ENCODE data around the gene NCOR2. TPM values are rescaled to one million over a fixed set of nuclear protein-coding genes. Genes with fewer than 3 reads are reported as not detected.
A peak's percentile ranks its signal among the peaks of the same experiment; 100 is the strongest.
"Not testable (repeated sequence)": the region's sequence is repeated elsewhere in the genome, so short reads cannot be mapped to it uniquely, and the experiment has no call there.

The NCOR2 gene
- total and polyA plus RNA-seq, 8 donors: 49.6 to 148 (median 98.6) TPM

- DNase-seq (peak in 1 of 6 donors; percentile 6), ATAC-seq (no peak), FAIRE-seq (no peak)
- Histone ChIP-seq H3K4me3 (no peak overlapping the region), H3K36me3 (no peaks in the 10 kb centered on the region), H3K4me1 (peaks cover 0 to 2% (median 0%) of the 10 kb centered on the region in 3 donors), H3K27me3 (no peaks in the 10 kb centered on the region), H3K27ac (no peak overlapping the region), H3K9me3 (no peaks in the 10 kb centered on the region)
- TF ChIP-seq CTCF (IDR thresholded peaks at IDR 0.05): no peak
- 89 to 92% methylated on average over 4 of the region's 4 CpGs for WGBS, 2 donors
- intact Hi-C loops (cut with DNase I): no loop called here
These were observed 20.7 kb upstream of the NCOR2 start for GRCh38 chr12:124588018-124588634.

- Histone ChIP-seq H3K36me3 (no peaks in the 10 kb centered on the region), H3K27ac (no peak overlapping the region), H3K27me3 (no peaks in the 10 kb centered on the region), H3K4me1 (peaks cover 0 to 2% (median 0%) of the 10 kb centered on the region in 3 donors), H3K4me3 (no peak overlapping the region), H3K9me3 (no peaks in the 10 kb centered on the region)
- ATAC-seq (peak; percentile 31 to 86 (median 78)), FAIRE-seq (no peak), DNase-seq (peak in 1 of 6 donors; percentile 2)
- 20 to 25% methylated on average over 11 of the region's 11 CpGs for WGBS, 2 donors
- no peak for TF ChIP-seq CTCF (IDR thresholded peaks at IDR 0.05)
- intact Hi-C loops (cut with DNase I): no loop called here
These were observed 19.3 kb upstream of the NCOR2 start for GRCh38 chr12:124586756-124587155.

- H3K9me3 ChIP-seq; H3K27me3 ChIP-seq; H3K4me1 ChIP-seq; H3K27ac ChIP-seq; DNase-seq; H3K36me3 ChIP-seq; intact Hi-C loops (cut with DNase I); H3K4me3 ChIP-seq; FAIRE-seq; ATAC-seq: not testable (repeated sequence)
- 85 to 99% methylated on average over 7 of the region's 7 CpGs for WGBS, 2 donors
These were observed 17.1 kb upstream of the NCOR2 start for GRCh38 chr12:124584494-124584893.

- ATAC-seq (no peak), DNase-seq (no peak), FAIRE-seq (no peak)
- 91 to 96% methylated on average over 10 of the region's 10 CpGs for WGBS, 2 donors
- TF ChIP-seq CTCF (IDR thresholded peaks at IDR 0.05): no peak
- intact Hi-C loops (cut with DNase I): no loop called here
- Histone ChIP-seq H3K27ac (no peak overlapping the region), H3K36me3 (no peaks in the 10 kb centered on the region), H3K4me1 (peaks cover 0 to 2% (median 0%) of the 10 kb centered on the region in 3 donors), H3K27me3 (no peaks in the 10 kb centered on the region), H3K9me3 (no peaks in the 10 kb centered on the region), H3K4me3 (no peak overlapping the region)
These were observed 16.4 kb upstream of the NCOR2 start for GRCh38 chr12:124583854-124584253.

- peak in 1 of 4 donors; percentile 73 for ATAC-seq
- WGBS, 2 donors: 72 to 75% methylated on average over 5 of the region's 5 CpGs
- FAIRE-seq: no peak
These were observed 14.7 kb upstream of the NCOR2 start for GRCh38 chr12:124582108-124582424.

More at GRCh38 chr12:124582108-124582424, 14.7 kb upstream of the NCOR2 start:
- peak in 1 of 6 donors; percentile 47 for DNase-seq
- H3K36me3 ChIP-seq: no peaks in the 10 kb centered on the region
- H3K27me3 ChIP-seq: no peaks in the 10 kb centered on the region
- intact Hi-C loops (cut with DNase I): no loop called here
- H3K4me1 ChIP-seq: peaks cover 0 to 2% (median 0%) of the 10 kb centered on the region in 3 donors
- TF ChIP-seq CTCF (IDR thresholded peaks at IDR 0.05): no peak
- no peak overlapping the region for H3K27ac ChIP-seq
- H3K4me3 ChIP-seq: no peak overlapping the region
- H3K9me3 ChIP-seq: no peaks in the 10 kb centered on the region

All from pancreas (tissue), 10 donors.